ENCODE results near the gene RPS25.

DNA sequence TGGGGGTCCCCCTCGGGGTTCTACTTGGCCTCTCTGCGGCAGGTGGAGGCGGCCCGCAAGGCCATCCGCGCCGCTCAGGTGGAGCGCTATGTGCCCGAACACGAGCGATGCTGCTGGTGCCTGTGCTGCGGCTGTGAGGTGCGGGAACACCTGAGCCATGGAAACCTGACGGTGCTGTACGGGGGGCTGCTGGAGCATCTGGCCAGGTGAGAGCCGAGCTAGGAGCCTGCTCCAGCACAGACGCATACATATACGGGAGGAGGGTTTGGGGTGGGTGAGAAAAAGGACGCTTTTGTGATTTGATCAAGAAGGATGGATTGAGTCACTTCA, 19.8 kb downstream of the RPS25 start:
- TF ChIP-seq, protein P1, sequence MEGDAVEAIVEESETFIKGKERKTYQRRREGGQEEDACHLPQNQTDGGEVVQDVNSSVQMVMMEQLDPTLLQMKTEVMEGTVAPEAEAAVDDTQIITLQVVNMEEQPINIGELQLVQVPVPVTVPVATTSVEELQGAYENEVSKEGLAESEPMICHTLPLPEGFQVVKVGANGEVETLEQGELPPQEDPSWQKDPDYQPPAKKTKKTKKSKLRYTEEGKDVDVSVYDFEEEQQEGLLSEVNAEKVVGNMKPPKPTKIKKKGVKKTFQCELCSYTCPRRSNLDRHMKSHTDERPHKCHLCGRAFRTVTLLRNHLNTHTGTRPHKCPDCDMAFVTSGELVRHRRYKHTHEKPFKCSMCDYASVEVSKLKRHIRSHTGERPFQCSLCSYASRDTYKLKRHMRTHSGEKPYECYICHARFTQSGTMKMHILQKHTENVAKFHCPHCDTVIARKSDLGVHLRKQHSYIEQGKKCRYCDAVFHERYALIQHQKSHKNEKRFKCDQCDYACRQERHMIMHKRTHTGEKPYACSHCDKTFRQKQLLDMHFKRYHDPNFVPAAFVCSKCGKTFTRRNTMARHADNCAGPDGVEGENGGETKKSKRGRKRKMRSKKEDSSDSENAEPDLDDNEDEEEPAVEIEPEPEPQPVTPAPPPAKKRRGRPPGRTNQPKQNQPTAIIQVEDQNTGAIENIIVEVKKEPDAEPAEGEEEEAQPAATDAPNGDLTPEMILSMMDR (IDR thresholded peaks at IDR 0.05; ENCODE audit: low read depth, low read length, poor library complexity, severe bottlenecking), result no peak
- TF ChIP-seq EZH2phosphoT487 (IDR thresholded peaks at IDR 0.05; ENCODE audit: borderline replicate concordance, low read length), result no peak

Measured in DOHH2 (cell line).